ENCODE measurements around the gene DAB1. TPM values are rescaled to one million over a fixed set of nuclear protein-coding genes. Genes with fewer than 3 reads are reported as not detected.

Gene DAB1
- total RNA-seq, 1 experiment from 2014 or later: not detected

GRCh38 chr1:57385336-57385735 lies 38.5 kb downstream of the DAB1 start:
- no peak overlapping the region for H3K4me2 ChIP-seq (ENCODE audit: low read length)
- H3K4me1 ChIP-seq (ENCODE audit: control insufficient read depth in 1 of 2, insufficient read depth in 2 of 2, low read length in 2 of 2): no peaks in the 10 kb centered on the region
- no peaks in the 10 kb centered on the region for H3K36me3 ChIP-seq (ENCODE audit: control insufficient read depth in 1 of 2, insufficient read depth in 2 of 2, low read length in 2 of 2)
- no peaks in the 10 kb centered on the region for H3K9me2 ChIP-seq (ENCODE audit: insufficient read depth)
- no peak overlapping the region for H2AFZ ChIP-seq (ENCODE audit: low read depth, low read length, poor library complexity, severe bottlenecking)
- H3K27me3 ChIP-seq (ENCODE audit: insufficient read depth, low read length): no peaks in the 10 kb centered on the region
- DNase-seq (ENCODE audit: low read depth, low spot score) (no peak), ATAC-seq (no peak)
- no peak overlapping the region for H3K4me3 ChIP-seq (replicated peaks in 1 of 2; ENCODE audit: low read depth in 1 of 2, low read length in 2 of 2)
- POLR2A ChIA-PET: no interaction called here
- CTCF ChIA-PET: no interaction called here
- H3K27ac ChIP-seq (ENCODE audit: low read depth, low read length): no peak overlapping the region
- H3K79me2 ChIP-seq (ENCODE audit: insufficient read depth, low read length): no peaks in the 10 kb centered on the region
- no TSS peak for BruUV-seq (replicated peaks)
- TF ChIP-seq ATF3 (IDR thresholded peaks at IDR 0.05) (no peak), EGR1 (IDR thresholded peaks at IDR 0.05; ENCODE audit: low read depth) (no peak), EZH2phosphoT487 (IDR thresholded peaks at IDR 0.05; ENCODE audit: borderline replicate concordance) (no peak), EZH2 (IDR thresholded peaks at IDR 0.05) (no peak), YY1 (IDR thresholded peaks at IDR 0.05; ENCODE audit: extremely low read depth, insufficient replicate concordance, low read depth, low read length) (no peak), CEBPB (IDR thresholded peaks at IDR 0.05; ENCODE audit: low read depth) (no peak), JUND (IDR thresholded peaks at IDR 0.05) (no peak), ZNF274 (IDR thresholded peaks at IDR 0.05; ENCODE audit: low read depth, low read length) (no peak), ELF1 (IDR thresholded peaks at IDR 0.05; ENCODE audit: borderline replicate concordance, low read depth) (no peak), ZFX (IDR thresholded peaks at IDR 0.05) (no peak), POLR2AphosphoS5 (IDR thresholded peaks at IDR 0.05; ENCODE audit: low read depth, low read length) (no peak), SP1 (IDR thresholded peaks at IDR 0.05; ENCODE audit: low read depth) (no peak), RAD21 (IDR thresholded peaks at IDR 0.05; ENCODE audit: low read depth) (no peak), CTCF (IDR thresholded peaks at IDR 0.05 in 2 of 3, conservative IDR thresholded peaks at IDR 0.05 in 1 of 3; ENCODE audit: borderline replicate concordance in 1 of 3, insufficient read depth in 1 of 3, low read depth in 2 of 3, low read length in 2 of 3) (no peak), POLR2A (IDR thresholded peaks at IDR 0.05; ENCODE audit: borderline replicate concordance, extremely low read depth, insufficient read depth, insufficient read length) (no peak)
- no peaks in the 10 kb centered on the region for H3K9me3 ChIP-seq (ENCODE audit: control insufficient read depth in 1 of 2, insufficient read depth in 1 of 2, low read depth in 1 of 2, low read length in 2 of 2)
- no peaks in the 10 kb centered on the region for H4K20me1 ChIP-seq (ENCODE audit: insufficient read depth)
- RAD21 ChIA-PET (ENCODE audit: low non-redundant PET in 1 of 2, low total read pairs in 2 of 2, uncharacterized antibody in 2 of 2, unreplicated experiment in 2 of 2): no interaction called here
- intact Hi-C loops (cut with micrococcal nuclease): no loop called here
- H3K9ac ChIP-seq (ENCODE audit: low read length): no peak overlapping the region

All from HCT116 (cell line).